HEK293 (cell line): ENCODE data around the gene RSRC1.

Experiments used
- CTCF ChIA-PET: fragments of 350-600 bp; formaldehyde crosslinking; extraction: SDS; loops from one replicate; lab custom pipeline; 2021; ENCODE audit warnings: antibody characterized with exemption; lab: Yijun Ruan, JAX
- POLR2A ChIA-PET: fragments of 300-600 bp; formaldehyde crosslinking; extraction: SDS; loops from one replicate; lab custom pipeline; 2020; ENCODE audit warnings: antibody characterized with exemption, inconsistent platforms; lab: Yijun Ruan, JAX
- H3K27ac ChIP-seq: fragments of 200-500 bp; sonication (Bioruptor generic); 2 replicates; pipeline ENCODE4 v1.5.1; 2014; ENCODE audit warnings: low read depth, low read length, control low read depth, inconsistent platforms; ENCODE audit errors: extremely low read depth
- H3K36me3 ChIP-seq, 2 experiments: fragments of 200-500 bp in 1 of 2; sonication (Bioruptor generic) in 1 of 2; 1 replicate in 1 of 2; 2 replicates in 1 of 2; pipeline ENCODE4 v1.5.1; 2014 to 2017; ENCODE audit warnings: inconsistent platforms in 2 of 2, low read length in 2 of 2; ENCODE audit not compliant: control insufficient read depth in 2 of 2, insufficient read depth in 1 of 2
- H3K4me1 ChIP-seq: fragments of 200-500 bp; sonication (Bioruptor generic); 2 replicates; pipeline ENCODE4 v1.5.1; 2014; ENCODE audit warnings: mild to moderate bottlenecking, low read length, inconsistent platforms; ENCODE audit not compliant: control insufficient read depth, insufficient read depth
- H3K4me3 ChIP-seq: 2 replicates; pipeline ENCODE4 v1.5.1; 2011; ENCODE audit warnings: low read depth, mild to moderate bottlenecking, control low read depth, low read length, moderate library complexity
- H3K9me3 ChIP-seq: fragments of 200-500 bp; sonication (Bioruptor generic); 2 replicates; pipeline ENCODE4 v1.5.1; 2014; ENCODE audit warnings: low read depth, low read length, inconsistent platforms; ENCODE audit not compliant: control insufficient read depth, insufficient read depth
- GFI1B ChIP-seq: fragments of 450-650 bp; formaldehyde crosslinking; IDR thresholded peaks from 2 replicates; pipeline ENCODE4 v1.5.1; 2016; ENCODE audit warnings: missing biosample characterization, missing genetic modification characterization
- IKZF3 ChIP-seq: fragments of 450-650 bp; IDR thresholded peaks from 2 replicates; pipeline ENCODE4 v1.5.0; 2018; ENCODE audit warnings: missing biosample characterization, mild to moderate bottlenecking, missing genetic modification characterization, moderate library complexity
- KLF10 ChIP-seq: fragments of 450-650 bp; IDR thresholded peaks from 2 replicates; pipeline ENCODE4 v1.5.1; 2018; ENCODE audit warnings: missing biosample characterization, mild to moderate bottlenecking, missing genetic modification characterization
- KLF16 ChIP-seq: fragments of 450-650 bp; formaldehyde crosslinking; IDR thresholded peaks from 2 replicates; pipeline ENCODE4 v1.5.1; 2017; ENCODE audit warnings: missing biosample characterization, missing genetic modification characterization
- SETDB1 ChIP-seq: IDR thresholded peaks from one replicate; pipeline ENCODE4 v1.6.1; 2017; ENCODE audit warnings: mild to moderate bottlenecking, low read length, moderate library complexity, mixed read lengths; ENCODE audit not compliant: insufficient read length
- SP3 ChIP-seq: fragments of 450-650 bp; formaldehyde crosslinking; IDR thresholded peaks from 2 replicates; pipeline ENCODE4 v1.5.1; 2016; ENCODE audit warnings: missing biosample characterization, missing genetic modification characterization
- TCF7L2 ChIP-seq: IDR thresholded peaks from 2 replicates; pipeline ENCODE4 v1.6.1; 2011; ENCODE audit warnings: low read depth, mild to moderate bottlenecking, inconsistent platforms, low read length, moderate library complexity, borderline replicate concordance
- TSHZ1 ChIP-seq: fragments of 450-650 bp; formaldehyde crosslinking; IDR thresholded peaks from 2 replicates; pipeline ENCODE4 v1.5.1; 2016; ENCODE audit warnings: missing biosample characterization, missing genetic modification characterization, borderline replicate concordance
- ZBTB1 ChIP-seq: fragments of 450-650 bp; formaldehyde crosslinking; IDR thresholded peaks from 2 replicates; pipeline ENCODE4 v1.5.1; 2016; ENCODE audit warnings: missing biosample characterization, missing genetic modification characterization
- ZBTB20 ChIP-seq: fragments of 450-650 bp; formaldehyde crosslinking; IDR thresholded peaks from 2 replicates; pipeline ENCODE4 v1.5.1; 2016; ENCODE audit warnings: missing biosample characterization, missing genetic modification characterization
- ZFHX2 ChIP-seq: fragments of 450-650 bp; formaldehyde crosslinking; conservative IDR thresholded peaks from 2 replicates; pipeline ENCODE4 v1.5.1; 2016; ENCODE audit warnings: missing biosample characterization, missing genetic modification characterization
- ZIC2 ChIP-seq: fragments of 450-650 bp; formaldehyde crosslinking; IDR thresholded peaks from 2 replicates; pipeline ENCODE4 v1.5.1; 2016; ENCODE audit warnings: missing biosample characterization, missing genetic modification characterization
- ZNF19 ChIP-seq: fragments of 450-650 bp; formaldehyde crosslinking; IDR thresholded peaks from 2 replicates; pipeline ENCODE4; 2016; ENCODE audit warnings: missing biosample characterization, missing genetic modification characterization, low read depth
- ZNF202 ChIP-seq: fragments of 450-650 bp; formaldehyde crosslinking; IDR thresholded peaks from 2 replicates; pipeline ENCODE4 v1.5.1; 2016; ENCODE audit warnings: missing biosample characterization, missing genetic modification characterization, borderline replicate concordance
- ZNF211 ChIP-seq: fragments of 450-650 bp; formaldehyde crosslinking; IDR thresholded peaks from 2 replicates; pipeline ENCODE4 v1.5.1; 2016; ENCODE audit warnings: low read depth, missing biosample characterization, missing genetic modification characterization
- ZNF221 ChIP-seq: fragments of 450-650 bp; formaldehyde crosslinking; IDR thresholded peaks from 2 replicates; pipeline ENCODE4 v1.5.1; 2017; ENCODE audit warnings: missing biosample characterization, missing genetic modification characterization, borderline replicate concordance
- ZNF248 ChIP-seq: fragments of 450-650 bp; formaldehyde crosslinking; IDR thresholded peaks from 2 replicates; pipeline ENCODE4 v1.5.1; 2017; ENCODE audit warnings: missing biosample characterization, missing genetic modification characterization
- ZNF266 ChIP-seq: fragments of 450-650 bp; formaldehyde crosslinking; IDR thresholded peaks from 2 replicates; pipeline ENCODE4 v1.5.1; 2016; ENCODE audit warnings: missing biosample characterization, missing genetic modification characterization, low read depth
- ZNF624 ChIP-seq: fragments of 450-650 bp; formaldehyde crosslinking; IDR thresholded peaks from 2 replicates; pipeline ENCODE4 v1.5.1; 2017; ENCODE audit warnings: missing biosample characterization, missing genetic modification characterization
- ZNF626 ChIP-seq: fragments of 450-650 bp; sonication (Bioruptor Pico); formaldehyde crosslinking; IDR thresholded peaks from 2 replicates; pipeline ENCODE4 v1.5.1; 2018; ENCODE audit warnings: missing biosample characterization, missing genetic modification characterization, inconsistent platforms
- ZNF747 ChIP-seq: fragments of 450-650 bp; formaldehyde crosslinking; IDR thresholded peaks from 2 replicates; pipeline ENCODE4 v1.5.1; 2016; ENCODE audit warnings: missing biosample characterization, missing genetic modification characterization
- ZNF785 ChIP-seq: fragments of 450-650 bp; formaldehyde crosslinking; IDR thresholded peaks from 2 replicates; pipeline ENCODE4 v1.5.1; 2016; ENCODE audit warnings: missing biosample characterization, missing genetic modification characterization
- ZNF830 ChIP-seq: fragments of 450-650 bp; IDR thresholded peaks from 2 replicates; pipeline ENCODE4 v1.5.0; 2018; ENCODE audit warnings: missing biosample characterization, missing genetic modification characterization, low read depth, mild to moderate bottlenecking, moderate library complexity
- ZSCAN16 ChIP-seq: fragments of 450-650 bp; formaldehyde crosslinking; IDR thresholded peaks from 2 replicates; pipeline ENCODE4 v1.5.1; 2016; ENCODE audit warnings: missing biosample characterization, missing genetic modification characterization
- TF ChIP-seq, protein P1 (sequence below): fragments of 450-650 bp; IDR thresholded peaks from 2 replicates; pipeline ENCODE4 v1.5.1; 2018; ENCODE audit warnings: missing biosample characterization, mild to moderate bottlenecking, missing genetic modification characterization
- TF ChIP-seq, protein P2 (sequence below): fragments of 450-650 bp; formaldehyde crosslinking; IDR thresholded peaks from 2 replicates; pipeline ENCODE4 v1.5.1; 2016; ENCODE audit warnings: missing biosample characterization, missing genetic modification characterization
- TF ChIP-seq, protein P3 (sequence below): fragments of 450-650 bp; formaldehyde crosslinking; IDR thresholded peaks from 2 replicates; pipeline ENCODE4 v1.5.1; 2017; ENCODE audit warnings: missing biosample characterization, missing genetic modification characterization
- TF ChIP-seq, protein P4 (sequence below): fragments of 450-650 bp; formaldehyde crosslinking; IDR thresholded peaks from 2 replicates; pipeline ENCODE4 v1.5.1; 2016; ENCODE audit warnings: missing biosample characterization, missing genetic modification characterization
- TF ChIP-seq, protein P5 (sequence below): fragments of 450-650 bp; formaldehyde crosslinking; IDR thresholded peaks from 2 replicates; pipeline ENCODE4 v1.5.1; 2017; ENCODE audit warnings: missing biosample characterization, missing genetic modification characterization

The RSRC1 gene

GRCh38 chr3:158260392-158260791 is 150.5 kb downstream of the RSRC1 start:
- Histone ChIP-seq H3K27ac (no peak overlapping the region), H3K9me3 (no peaks in the 10 kb centered on the region), H3K36me3 (no peaks in the 10 kb centered on the region), H3K4me1 (peaks cover 6% of the 10 kb centered on the region), H3K4me3 (no peak overlapping the region)
- ChIA-PET CTCF (interaction anchor here (0.6 kb wide), 1 partner anchor 320 kb away, joined by 6 read pairs; no protein-coding TSS in a partner anchor), POLR2A (no interaction called here)
- TF ChIP-seq, protein P1, sequence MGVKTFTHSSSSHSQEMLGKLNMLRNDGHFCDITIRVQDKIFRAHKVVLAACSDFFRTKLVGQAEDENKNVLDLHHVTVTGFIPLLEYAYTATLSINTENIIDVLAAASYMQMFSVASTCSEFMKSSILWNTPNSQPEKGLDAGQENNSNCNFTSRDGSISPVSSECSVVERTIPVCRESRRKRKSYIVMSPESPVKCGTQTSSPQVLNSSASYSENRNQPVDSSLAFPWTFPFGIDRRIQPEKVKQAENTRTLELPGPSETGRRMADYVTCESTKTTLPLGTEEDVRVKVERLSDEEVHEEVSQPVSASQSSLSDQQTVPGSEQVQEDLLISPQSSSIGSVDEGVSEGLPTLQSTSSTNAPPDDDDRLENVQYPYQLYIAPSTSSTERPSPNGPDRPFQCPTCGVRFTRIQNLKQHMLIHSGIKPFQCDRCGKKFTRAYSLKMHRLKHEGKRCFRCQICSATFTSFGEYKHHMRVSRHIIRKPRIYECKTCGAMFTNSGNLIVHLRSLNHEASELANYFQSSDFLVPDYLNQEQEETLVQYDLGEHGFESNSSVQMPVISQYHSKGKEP (tag by site-specific recombination): no peak
- TF ChIP-seq ZNF221 (tag by site-specific recombination) (no peak), ZFHX2 (tag by site-specific recombination) (no peak), TCF7L2 (no peak), ZNF248 (tag by site-specific recombination) (no peak), ZBTB1 (tag by site-specific recombination) (no peak), ZNF211 (tag by site-specific recombination) (no peak), ZNF202 (tag by site-specific recombination) (no peak), ZBTB20 (tag by site-specific recombination) (no peak), ZNF747 (tag by site-specific recombination) (no peak), ZIC2 (tag by site-specific recombination) (no peak), IKZF3 (tag by site-specific recombination) (peak; percentile 22; the same call in 1 of the 2 replicates), SETDB1 (no peak), ZNF266 (tag by site-specific recombination) (no peak), KLF10 (tag by site-specific recombination) (peak; percentile 34; the same call in 1 of the 2 replicates), ZNF626 (tag by site-specific recombination) (no peak), ZSCAN16 (tag by site-specific recombination) (no peak), ZNF785 (tag by site-specific recombination) (no peak), ZNF830 (tag by site-specific recombination) (peak; percentile 38; the same call in 1 of the 2 replicates), SP3 (tag by site-specific recombination) (no peak), ZNF19 (tag by site-specific recombination) (no peak), TSHZ1 (tag by site-specific recombination) (no peak), GFI1B (tag by site-specific recombination) (no peak), ZNF624 (tag by site-specific recombination) (no peak), KLF16 (tag by site-specific recombination) (no peak)
- TF ChIP-seq, protein P2, sequence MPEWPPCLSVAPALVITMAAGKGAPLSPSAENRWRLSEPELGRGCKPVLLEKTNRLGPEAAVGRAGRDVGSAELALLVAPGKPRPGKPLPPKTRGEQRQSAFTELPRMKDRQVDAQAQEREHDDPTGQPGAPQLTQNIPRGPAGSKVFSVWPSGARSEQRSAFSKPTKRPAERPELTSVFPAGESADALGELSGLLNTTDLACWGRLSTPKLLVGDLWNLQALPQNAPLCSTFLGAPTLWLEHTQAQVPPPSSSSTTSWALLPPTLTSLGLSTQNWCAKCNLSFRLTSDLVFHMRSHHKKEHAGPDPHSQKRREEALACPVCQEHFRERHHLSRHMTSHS (tag by site-specific recombination): no peak
- TF ChIP-seq, protein P3, sequence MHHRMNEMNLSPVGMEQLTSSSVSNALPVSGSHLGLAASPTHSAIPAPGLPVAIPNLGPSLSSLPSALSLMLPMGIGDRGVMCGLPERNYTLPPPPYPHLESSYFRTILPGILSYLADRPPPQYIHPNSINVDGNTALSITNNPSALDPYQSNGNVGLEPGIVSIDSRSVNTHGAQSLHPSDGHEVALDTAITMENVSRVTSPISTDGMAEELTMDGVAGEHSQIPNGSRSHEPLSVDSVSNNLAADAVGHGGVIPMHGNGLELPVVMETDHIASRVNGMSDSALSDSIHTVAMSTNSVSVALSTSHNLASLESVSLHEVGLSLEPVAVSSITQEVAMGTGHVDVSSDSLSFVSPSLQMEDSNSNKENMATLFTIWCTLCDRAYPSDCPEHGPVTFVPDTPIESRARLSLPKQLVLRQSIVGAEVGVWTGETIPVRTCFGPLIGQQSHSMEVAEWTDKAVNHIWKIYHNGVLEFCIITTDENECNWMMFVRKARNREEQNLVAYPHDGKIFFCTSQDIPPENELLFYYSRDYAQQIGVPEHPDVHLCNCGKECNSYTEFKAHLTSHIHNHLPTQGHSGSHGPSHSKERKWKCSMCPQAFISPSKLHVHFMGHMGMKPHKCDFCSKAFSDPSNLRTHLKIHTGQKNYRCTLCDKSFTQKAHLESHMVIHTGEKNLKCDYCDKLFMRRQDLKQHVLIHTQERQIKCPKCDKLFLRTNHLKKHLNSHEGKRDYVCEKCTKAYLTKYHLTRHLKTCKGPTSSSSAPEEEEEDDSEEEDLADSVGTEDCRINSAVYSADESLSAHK (tag by site-specific recombination): no peak
- TF ChIP-seq, protein P4, sequence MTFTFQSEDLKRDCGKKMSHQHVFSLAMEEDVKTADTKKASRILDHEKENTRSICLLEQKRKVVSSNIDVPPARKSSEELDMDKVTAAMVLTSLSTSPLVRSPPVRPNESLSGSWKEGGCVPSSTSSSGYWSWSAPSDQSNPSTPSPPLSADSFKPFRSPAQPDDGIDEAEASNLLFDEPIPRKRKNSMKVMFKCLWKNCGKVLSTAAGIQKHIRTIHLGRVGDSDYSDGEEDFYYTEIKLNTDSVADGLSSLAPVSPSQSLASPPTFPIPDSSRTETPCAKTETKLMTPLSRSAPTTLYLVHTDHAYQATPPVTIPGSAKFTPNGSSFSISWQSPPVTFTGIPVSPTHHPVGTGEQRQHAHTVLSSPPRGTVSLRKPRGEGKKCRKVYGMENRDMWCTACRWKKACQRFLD: no peak
- TF ChIP-seq, protein P5, sequence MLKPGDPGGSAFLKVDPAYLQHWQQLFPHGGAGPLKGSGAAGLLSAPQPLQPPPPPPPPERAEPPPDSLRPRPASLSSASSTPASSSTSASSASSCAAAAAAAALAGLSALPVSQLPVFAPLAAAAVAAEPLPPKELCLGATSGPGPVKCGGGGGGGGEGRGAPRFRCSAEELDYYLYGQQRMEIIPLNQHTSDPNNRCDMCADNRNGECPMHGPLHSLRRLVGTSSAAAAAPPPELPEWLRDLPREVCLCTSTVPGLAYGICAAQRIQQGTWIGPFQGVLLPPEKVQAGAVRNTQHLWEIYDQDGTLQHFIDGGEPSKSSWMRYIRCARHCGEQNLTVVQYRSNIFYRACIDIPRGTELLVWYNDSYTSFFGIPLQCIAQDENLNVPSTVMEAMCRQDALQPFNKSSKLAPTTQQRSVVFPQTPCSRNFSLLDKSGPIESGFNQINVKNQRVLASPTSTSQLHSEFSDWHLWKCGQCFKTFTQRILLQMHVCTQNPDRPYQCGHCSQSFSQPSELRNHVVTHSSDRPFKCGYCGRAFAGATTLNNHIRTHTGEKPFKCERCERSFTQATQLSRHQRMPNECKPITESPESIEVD: 0 out of 2 replicates have a peak, but pooled peaks have one; percentile 6
